SK-N-SH (cell line): ENCODE results near the gene SLC22A8. TPM values are rescaled to one million over a fixed set of nuclear protein-coding genes. Genes with fewer than 3 reads are reported as not detected.

Experiments used
- CTCF ChIA-PET: fragments of 300-600, 350-600 bp; formaldehyde crosslinking; extraction: SDS; loops from one replicate; lab custom pipeline; 2021; lab: Yijun Ruan, JAX
- POLR2A ChIA-PET: fragments of 350-600 bp; sonication (Branson Sonifier 250); formaldehyde crosslinking; extraction: SDS; loops from one replicate; lab custom pipeline; 2020; ENCODE audit warnings: antibody characterized with exemption, inconsistent platforms; lab: Yijun Ruan, JAX
- DNase-seq: peaks from one replicate; pipeline ENCODE4 v3.0.0; 2012
- H2AFZ ChIP-seq: fragments of 200-600 bp; sonication (generic); 2 replicates; pipeline ENCODE4 v1.8.1; 2016; ENCODE audit warnings: antibody characterized with exemption, mild to moderate bottlenecking, low read depth
- H3F3A ChIP-seq: fragments of 200-600 bp; sonication (generic); replicated peaks from 2 replicates; pipeline ENCODE3; 2016; ENCODE audit warnings: antibody characterized with exemption, mild to moderate bottlenecking; ENCODE audit not compliant: insufficient read depth
- H3K27ac ChIP-seq, 2 experiments: fragments of 200-500 bp in 1 of 2; fragments of 200-600 bp in 1 of 2; sonication (Bioruptor generic) in 1 of 2; sonication (generic), shearing (Covaris generic) in 1 of 2; 2 replicates each; pipeline versions ENCODE4 v1.5.1 to v1.6.1; 2014 to 2016; ENCODE audit warnings: low read depth in 2 of 2, inconsistent platforms in 1 of 2, low read length in 1 of 2, mild to moderate bottlenecking in 1 of 2, mixed read lengths in 1 of 2
- H3K27me3 ChIP-seq: fragments of 200-600 bp; sonication (generic), shearing (Covaris generic); 2 replicates; pipeline ENCODE4 v1.6.1; 2016; ENCODE audit warnings: mixed run types; ENCODE audit not compliant: insufficient read depth
- H3K36me3 ChIP-seq, 2 experiments: fragments of 200-500 bp in 1 of 2; fragments of 200-600 bp in 1 of 2; sonication (Bioruptor generic) in 1 of 2; sonication (generic) in 1 of 2; replicated peaks in 1 of 2; 2 replicates each; pipeline versions ENCODE3 to v1.5.1; 2014 to 2016; ENCODE audit warnings: low read length in 1 of 2, mild to moderate bottlenecking in 1 of 2; ENCODE audit not compliant: insufficient read depth in 2 of 2, control insufficient read depth in 1 of 2
- H3K4me1 ChIP-seq, 2 experiments: fragments of 200-500 bp in 1 of 2; fragments of 200-600 bp in 1 of 2; sonication (Bioruptor generic) in 1 of 2; sonication (generic), shearing (Covaris generic) in 1 of 2; 2 replicates each; pipeline versions ENCODE4 v1.5.1 to v1.6.1; 2014 to 2016; ENCODE audit warnings: low read depth in 1 of 2, low read length in 1 of 2, mixed run types in 1 of 2; ENCODE audit not compliant: insufficient read depth in 2 of 2, control insufficient read depth in 1 of 2
- H3K4me2 ChIP-seq: fragments of 200-600 bp; sonication (generic), shearing (Covaris generic); 2 replicates; pipeline ENCODE4 v1.6.1; 2017; ENCODE audit warnings: mixed run types
- H3K4me3 ChIP-seq, 2 experiments: fragments of 200-500 bp in 1 of 2; fragments of 200-600 bp in 1 of 2; sonication (Bioruptor generic) in 1 of 2; sonication (generic), shearing (Covaris generic) in 1 of 2; 2 replicates each; pipeline versions ENCODE4 v1.5.1 to v1.8.1; 2014 to 2016; ENCODE audit warnings: low read depth in 2 of 2, inconsistent platforms in 1 of 2, low read length in 1 of 2, mild to moderate bottlenecking in 1 of 2, mixed read lengths in 1 of 2, moderate library complexity in 1 of 2
- H3K79me2 ChIP-seq: fragments of 200-600 bp; sonication (generic); 2 replicates; pipeline ENCODE4 v1.8.1; 2017; ENCODE audit warnings: mild to moderate bottlenecking; ENCODE audit not compliant: insufficient read depth
- H3K9ac ChIP-seq: fragments of 200-600 bp; sonication (generic); 2 replicates; pipeline ENCODE4 v1.6.1; 2017; ENCODE audit warnings: mixed run types
- H3K9me2 ChIP-seq: fragments of 200-600 bp; sonication (generic); 2 replicates; pipeline ENCODE4 v1.6.1; 2017; ENCODE audit warnings: mixed run types
- H3K9me3 ChIP-seq: fragments of 200-600 bp; sonication (generic); 2 replicates; pipeline ENCODE4 v1.6.1; 2017; ENCODE audit warnings: mixed run types, mild to moderate bottlenecking, moderate library complexity
- H4K20me1 ChIP-seq: fragments of 200-600 bp; sonication (generic); 2 replicates; pipeline ENCODE4 v1.6.1; 2017; ENCODE audit warnings: mild to moderate bottlenecking, mixed run types; ENCODE audit not compliant: insufficient read depth
- CHD2 ChIP-seq: fragments of 150-350 bp; IDR thresholded peaks from 2 replicates; pipeline ENCODE4 v1.6.1; 2018; ENCODE audit warnings: low read length; ENCODE audit not compliant: partially characterized antibody
- ELF1 ChIP-seq: IDR thresholded peaks from 2 replicates; pipeline ENCODE4 v1.4.0; 2012
- EP300 ChIP-seq, 2 experiments: IDR thresholded peaks; 2 replicates each; pipeline versions ENCODE4 v1.4.0 to v1.6.1; 2012; ENCODE audit warnings: borderline replicate concordance in 1 of 2, low read depth in 1 of 2, low read length in 1 of 2
- EZH2phosphoT487 ChIP-seq: fragments of 200-600 bp; sonication (generic); IDR thresholded peaks from 2 replicates; pipeline ENCODE4 v1.6.1; 2017; ENCODE audit warnings: low read depth, mixed run types, mild to moderate bottlenecking, antibody characterized with exemption, moderate library complexity, borderline replicate concordance
- FOSL2 ChIP-seq: IDR thresholded peaks from 2 replicates; pipeline ENCODE4 v1.4.0; 2012; ENCODE audit warnings: low read depth, mild to moderate bottlenecking, moderate library complexity, borderline replicate concordance
- FOXJ3 ChIP-seq: sonication (generic); formaldehyde crosslinking; IDR thresholded peaks from 2 replicates; pipeline ENCODE4 v1.5.1; 2020; ENCODE audit warnings: mild to moderate bottlenecking, missing genetic modification reagents
- GABPA ChIP-seq: IDR thresholded peaks from 2 replicates; pipeline ENCODE4 v1.4.0; 2012; ENCODE audit warnings: low read depth, mild to moderate bottlenecking
- JUND ChIP-seq: IDR thresholded peaks from 2 replicates; pipeline ENCODE4 v1.4.0; 2012
- MEF2A ChIP-seq: IDR thresholded peaks from 2 replicates; pipeline ENCODE4 v1.4.0; 2012; ENCODE audit warnings: low read depth, borderline replicate concordance
- MXI1 ChIP-seq: IDR thresholded peaks from 2 replicates; pipeline ENCODE4 v1.6.1; 2012; ENCODE audit warnings: mild to moderate bottlenecking, low read depth, low read length, improper control_type of control experiment
- NFIC ChIP-seq: IDR thresholded peaks from 2 replicates; pipeline ENCODE4 v1.4.0; 2012; ENCODE audit warnings: borderline replicate concordance
- RAD21 ChIP-seq: IDR thresholded peaks from 2 replicates; pipeline ENCODE4 v1.6.1; 2012; ENCODE audit warnings: mild to moderate bottlenecking, low read length
- RCOR1 ChIP-seq: fragments of 150-350 bp; IDR thresholded peaks from 2 replicates; pipeline ENCODE4 v1.6.1; 2017; ENCODE audit warnings: antibody characterized with exemption, low read length
- SMC3 ChIP-seq: IDR thresholded peaks from 2 replicates; pipeline ENCODE4 v1.6.1; 2012; ENCODE audit warnings: low read depth, low read length, improper control_type of control experiment
- TCF12 ChIP-seq: IDR thresholded peaks from 2 replicates; pipeline ENCODE4 v1.4.0; 2012
- TEAD4 ChIP-seq: IDR thresholded peaks from 2 replicates; pipeline ENCODE4 v1.4.0; 2012; ENCODE audit warnings: mild to moderate bottlenecking, borderline replicate concordance; ENCODE audit not compliant: insufficient read depth
- WGBS: methylation state at CpG from one replicate; pipeline ENCODE4 v1.1.6; 2017; ENCODE audit warnings: low lambda C conversion rate; 5-methylcytosine and 5-hydroxymethylcytosine counted together
- polyA plus RNA-seq, 3 experiments: library from polyadenylated mRNA; depleted of rRNA; stranded (reverse); fragments of >200 nt; gene quantifications; 2 replicates each; pipeline ENCODE4 v1.2.3, GENCODE V29; 2012
- TF ChIP-seq, protein P1 (sequence below): fragments of 200-600 bp; sonication (generic); IDR thresholded peaks from 2 replicates; pipeline ENCODE4 v1.6.1; 2017; ENCODE audit warnings: antibody characterized with exemption, mild to moderate bottlenecking, moderate library complexity
- TF ChIP-seq, protein P2 (sequence below): IDR thresholded peaks from 2 replicates; pipeline ENCODE4 v1.4.0; 2012; ENCODE audit warnings: low read depth, borderline replicate concordance
- TF ChIP-seq, protein P3 (sequence below): fragments of 150-350 bp; IDR thresholded peaks from 2 replicates; pipeline ENCODE4 v1.6.1; 2017; ENCODE audit warnings: antibody characterized with exemption, low read length, low read depth, borderline replicate concordance
- TF ChIP-seq, protein P4 (sequence below): fragments of 150-350 bp; IDR thresholded peaks from 2 replicates; pipeline ENCODE4 v1.6.1; 2016; ENCODE audit warnings: mild to moderate bottlenecking, low read depth, low read length
- TF ChIP-seq, protein P5 (sequence below): IDR thresholded peaks from 2 replicates; pipeline ENCODE4 v1.4.0; 2012; ENCODE audit warnings: low read depth

SLC22A8 gene
- polyA plus RNA-seq, 1 of the 3 experiments (the other 2 are of a cell fraction) = not detected

DNA sequence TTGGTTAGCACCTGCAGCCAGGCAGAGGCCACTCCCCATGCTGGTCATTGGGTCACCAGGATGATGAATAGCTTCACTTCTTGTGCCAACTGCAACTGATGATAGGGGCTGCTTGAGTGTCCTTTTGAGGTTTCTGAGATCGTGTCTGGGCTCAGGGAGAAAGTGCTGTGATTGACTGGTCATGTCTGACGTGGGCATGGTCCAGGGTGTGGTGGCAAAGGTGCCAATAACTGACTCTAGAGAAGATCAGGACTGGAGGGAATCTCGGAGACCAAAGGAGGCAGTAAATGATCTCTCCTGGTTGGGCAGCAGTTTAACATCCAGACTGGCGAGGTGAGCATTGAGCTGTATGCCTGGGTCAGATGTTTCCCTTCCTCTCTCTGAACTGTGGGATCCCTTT is 20.9 kb downstream of the SLC22A8 start (continued):
- TF ChIP-seq RCOR1 (no peak), FOXJ3 (CRISPR knock-in tag) (no peak), MEF2A (no peak), EP300 (IDR thresholded peaks at IDR 0.05; ENCODE audit: borderline replicate concordance in 1 of 2, low read depth in 1 of 2, low read length in 1 of 2) (no peak), ELF1 (no peak), RAD21 (no peak)
- TF ChIP-seq, protein P1, sequence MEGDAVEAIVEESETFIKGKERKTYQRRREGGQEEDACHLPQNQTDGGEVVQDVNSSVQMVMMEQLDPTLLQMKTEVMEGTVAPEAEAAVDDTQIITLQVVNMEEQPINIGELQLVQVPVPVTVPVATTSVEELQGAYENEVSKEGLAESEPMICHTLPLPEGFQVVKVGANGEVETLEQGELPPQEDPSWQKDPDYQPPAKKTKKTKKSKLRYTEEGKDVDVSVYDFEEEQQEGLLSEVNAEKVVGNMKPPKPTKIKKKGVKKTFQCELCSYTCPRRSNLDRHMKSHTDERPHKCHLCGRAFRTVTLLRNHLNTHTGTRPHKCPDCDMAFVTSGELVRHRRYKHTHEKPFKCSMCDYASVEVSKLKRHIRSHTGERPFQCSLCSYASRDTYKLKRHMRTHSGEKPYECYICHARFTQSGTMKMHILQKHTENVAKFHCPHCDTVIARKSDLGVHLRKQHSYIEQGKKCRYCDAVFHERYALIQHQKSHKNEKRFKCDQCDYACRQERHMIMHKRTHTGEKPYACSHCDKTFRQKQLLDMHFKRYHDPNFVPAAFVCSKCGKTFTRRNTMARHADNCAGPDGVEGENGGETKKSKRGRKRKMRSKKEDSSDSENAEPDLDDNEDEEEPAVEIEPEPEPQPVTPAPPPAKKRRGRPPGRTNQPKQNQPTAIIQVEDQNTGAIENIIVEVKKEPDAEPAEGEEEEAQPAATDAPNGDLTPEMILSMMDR = no peak
- TF ChIP-seq, all 33 proteins: peak for 0

DNA sequence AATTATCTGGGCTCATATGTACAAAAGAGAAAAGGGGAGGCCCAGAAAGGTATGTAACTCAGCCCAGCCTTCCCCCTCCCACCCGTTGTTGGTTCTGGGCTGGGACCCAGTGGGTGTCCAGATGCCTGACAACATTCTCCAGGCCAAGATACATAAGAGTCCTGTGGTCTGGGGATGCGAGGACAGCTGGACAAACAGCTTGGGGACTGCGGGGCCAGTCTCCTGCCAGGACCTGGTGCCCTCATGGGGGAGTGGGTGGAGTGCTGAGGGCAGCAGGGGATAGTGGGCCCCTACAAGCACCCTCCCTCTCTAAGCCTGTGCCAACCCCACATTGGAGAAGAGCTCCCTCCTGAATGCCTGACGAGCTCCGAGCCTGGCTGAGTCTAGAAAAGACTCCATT is 27.4 kb downstream of the SLC22A8 start:
- TF ChIP-seq SMC3 (no peak), GABPA (no peak), TCF12 (no peak), FOSL2 (no peak), NFIC (no peak), TEAD4 (no peak), EZH2phosphoT487 (no peak), ELF1 (no peak), CHD2 (no peak), JUND (no peak), MXI1 (no peak)
- TF ChIP-seq, protein P2, sequence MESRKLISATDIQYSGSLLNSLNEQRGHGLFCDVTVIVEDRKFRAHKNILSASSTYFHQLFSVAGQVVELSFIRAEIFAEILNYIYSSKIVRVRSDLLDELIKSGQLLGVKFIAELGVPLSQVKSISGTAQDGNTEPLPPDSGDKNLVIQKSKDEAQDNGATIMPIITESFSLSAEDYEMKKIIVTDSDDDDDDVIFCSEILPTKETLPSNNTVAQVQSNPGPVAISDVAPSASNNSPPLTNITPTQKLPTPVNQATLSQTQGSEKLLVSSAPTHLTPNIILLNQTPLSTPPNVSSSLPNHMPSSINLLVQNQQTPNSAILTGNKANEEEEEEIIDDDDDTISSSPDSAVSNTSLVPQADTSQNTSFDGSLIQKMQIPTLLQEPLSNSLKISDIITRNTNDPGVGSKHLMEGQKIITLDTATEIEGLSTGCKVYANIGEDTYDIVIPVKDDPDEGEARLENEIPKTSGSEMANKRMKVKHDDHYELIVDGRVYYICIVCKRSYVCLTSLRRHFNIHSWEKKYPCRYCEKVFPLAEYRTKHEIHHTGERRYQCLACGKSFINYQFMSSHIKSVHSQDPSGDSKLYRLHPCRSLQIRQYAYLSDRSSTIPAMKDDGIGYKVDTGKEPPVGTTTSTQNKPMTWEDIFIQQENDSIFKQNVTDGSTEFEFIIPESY = no peak
- TF ChIP-seq, protein P3, sequence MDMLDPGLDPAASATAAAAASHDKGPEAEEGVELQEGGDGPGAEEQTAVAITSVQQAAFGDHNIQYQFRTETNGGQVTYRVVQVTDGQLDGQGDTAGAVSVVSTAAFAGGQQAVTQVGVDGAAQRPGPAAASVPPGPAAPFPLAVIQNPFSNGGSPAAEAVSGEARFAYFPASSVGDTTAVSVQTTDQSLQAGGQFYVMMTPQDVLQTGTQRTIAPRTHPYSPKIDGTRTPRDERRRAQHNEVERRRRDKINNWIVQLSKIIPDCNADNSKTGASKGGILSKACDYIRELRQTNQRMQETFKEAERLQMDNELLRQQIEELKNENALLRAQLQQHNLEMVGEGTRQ = no peak
- TF ChIP-seq, protein P4, sequence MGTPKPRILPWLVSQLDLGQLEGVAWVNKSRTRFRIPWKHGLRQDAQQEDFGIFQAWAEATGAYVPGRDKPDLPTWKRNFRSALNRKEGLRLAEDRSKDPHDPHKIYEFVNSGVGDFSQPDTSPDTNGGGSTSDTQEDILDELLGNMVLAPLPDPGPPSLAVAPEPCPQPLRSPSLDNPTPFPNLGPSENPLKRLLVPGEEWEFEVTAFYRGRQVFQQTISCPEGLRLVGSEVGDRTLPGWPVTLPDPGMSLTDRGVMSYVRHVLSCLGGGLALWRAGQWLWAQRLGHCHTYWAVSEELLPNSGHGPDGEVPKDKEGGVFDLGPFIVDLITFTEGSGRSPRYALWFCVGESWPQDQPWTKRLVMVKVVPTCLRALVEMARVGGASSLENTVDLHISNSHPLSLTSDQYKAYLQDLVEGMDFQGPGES = no peak
- TF ChIP-seq, protein P1 = no peak
- TF ChIP-seq, protein P5, sequence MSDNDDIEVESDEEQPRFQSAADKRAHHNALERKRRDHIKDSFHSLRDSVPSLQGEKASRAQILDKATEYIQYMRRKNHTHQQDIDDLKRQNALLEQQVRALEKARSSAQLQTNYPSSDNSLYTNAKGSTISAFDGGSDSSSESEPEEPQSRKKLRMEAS = no peak
- POLR2A ChIA-PET = no interaction called here

More for the DNA sequence above, 27.4 kb downstream of the SLC22A8 start:
- no peak for DNase-seq
- Histone ChIP-seq H3K79me2 (no peaks in the 10 kb centered on the region), H3K9me2 (no peaks in the 10 kb centered on the region), H3K4me2 (no peak overlapping the region), H3F3A (no peaks in the 10 kb centered on the region), H3K4me3 (no peak overlapping the region), H2AFZ (no peak overlapping the region), H3K27ac (no peak overlapping the region), H3K9ac (no peak overlapping the region), H3K36me3 (no peaks in the 10 kb centered on the region), H3K27me3 (no peaks in the 10 kb centered on the region; the same call in 1 of the 2 replicates), H4K20me1 (no peaks in the 10 kb centered on the region), H3K4me1 (peaks cover 0 to 4% of the 10 kb centered on the region in 2 experiments; a peak in 1 of 4 replicates), H3K9me3 (no peaks in the 10 kb centered on the region)
- WGBS = 28% methylated on average over 5 of the region's 5 CpGs
- CTCF ChIA-PET = interaction anchor here (0.5 to 2.7 kb wide), 5 partner anchors 9 to 242 kb away, joined by 3 to 9 read pairs (median 4); no protein-coding TSS in a partner anchor
